Jurkat, Clone E6-1 (cell line): ENCODE measurements around the gene PUS1.
A peak's percentile ranks its signal among the peaks of the same experiment; 100 is the strongest.
"Not testable (repeated sequence)": the region's sequence is repeated elsewhere in the genome, so short reads cannot be mapped to it uniquely, and the experiment has no call there.

Source experiments
- DNase-seq: peaks from one replicate; pipeline ENCODE4 v3.0.0-alpha.2; 2011; ENCODE audit warnings: low read depth, low spot score
- H3K4me3 ChIP-seq: 2 replicates; pipeline ENCODE4 v1.5.1; 2011; ENCODE audit warnings: mild to moderate bottlenecking, low read length, control low read depth, moderate library complexity

PUS1 gene

GRCh38 chr12:131949431-131950181 lies 20.5 kb downstream of the PUS1 start, which contains the start of gene EP400:
Gene EP400, plus strand, starts transcription at chr12:131949942. Its CDS starts 10,678 bp downstream, at chr12:131960620.
- peak; percentile 82 for DNase-seq
- peak within 1 kb of the TSS; percentile 83 for H3K4me3 ChIP-seq

GRCh38 chr12:131950182-131950913 lies 21.3 kb downstream of the PUS1 start:
- peak overlapping the region; percentile 83 for H3K4me3 ChIP-seq
- DNase-seq: no peak

- not testable (repeated sequence) for H3K4me3 ChIP-seq, DNase-seq
Measured at GRCh38 chr12:131953810-131954209, 24.7 kb downstream of the PUS1 start.

- not testable (repeated sequence) for H3K4me3 ChIP-seq, DNase-seq
Measured at GRCh38 chr12:131954460-131954859, 25.4 kb downstream of the PUS1 start.

GRCh38 chr12:131959116-131959515 lies 30.0 kb downstream of the PUS1 start:
- no peak for DNase-seq
- H3K4me3 ChIP-seq: no peak overlapping the region

- no peak overlapping the region for H3K4me3 ChIP-seq
- no peak for DNase-seq
Measured at GRCh38 chr12:131959641-131960589, 30.8 kb downstream of the PUS1 start.

GRCh38 chr12:131960590-131961325 lies 31.7 kb downstream of the PUS1 start:
- not testable (repeated sequence) for H3K4me3 ChIP-seq, DNase-seq

- DNase-seq, H3K4me3 ChIP-seq: not testable (repeated sequence)
Measured at GRCh38 chr12:131961328-131961727, 32.3 kb downstream of the PUS1 start.

GRCh38 chr12:131962069-131962468 lies 33.0 kb downstream of the PUS1 start:
- no peak overlapping the region for H3K4me3 ChIP-seq
- DNase-seq: no peak

GRCh38 chr12:131963381-131963780 lies 34.3 kb downstream of the PUS1 start:
- no peak for DNase-seq
- no peak overlapping the region for H3K4me3 ChIP-seq

- H3K4me3 ChIP-seq: no peak overlapping the region
- no peak for DNase-seq
Measured at GRCh38 chr12:131965073-131965472, 36.0 kb downstream of the PUS1 start.

GRCh38 chr12:131971226-131971625 lies 42.1 kb downstream of the PUS1 start:
- DNase-seq: no peak
- H3K4me3 ChIP-seq: no peak overlapping the region

GRCh38 chr12:131975228-131975627 lies 46.2 kb downstream of the PUS1 start:
- H3K4me3 ChIP-seq: no peak overlapping the region
- DNase-seq: no peak

- no peak overlapping the region for H3K4me3 ChIP-seq
- no peak for DNase-seq
Measured at GRCh38 chr12:131979606-131980005, 50.5 kb downstream of the PUS1 start.

- no peak for DNase-seq
- H3K4me3 ChIP-seq: no peak overlapping the region
Measured at GRCh38 chr12:131980263-131980662, 51.2 kb downstream of the PUS1 start.

GRCh38 chr12:131981388-131981787 lies 52.3 kb downstream of the PUS1 start:
- H3K4me3 ChIP-seq: no peak overlapping the region
- no peak for DNase-seq

GRCh38 chr12:131982041-131982440 lies 53.0 kb downstream of the PUS1 start:
- no peak for DNase-seq
- H3K4me3 ChIP-seq: no peak overlapping the region

GRCh38 chr12:131983026-131983425 lies 54.0 kb downstream of the PUS1 start:
- DNase-seq: no peak
- no peak overlapping the region for H3K4me3 ChIP-seq

- H3K4me3 ChIP-seq: no peak overlapping the region
- DNase-seq: no peak
Measured at GRCh38 chr12:131983554-131983953, 54.5 kb downstream of the PUS1 start.
